GM20431 (cell line): Measurements from ENCODE around the gene B3GNT5.

Experiments used
- in situ Hi-C: fragments of 300-500 bp; cut with MseI, MboI; formaldehyde crosslinking; loops from one replicate; pipeline ENCODE4 v1.15.0; 2020; ENCODE audit warnings: low sequenced_read_pairs; ENCODE audit not compliant: unreplicated experiment

B3GNT5 gene

DNA sequence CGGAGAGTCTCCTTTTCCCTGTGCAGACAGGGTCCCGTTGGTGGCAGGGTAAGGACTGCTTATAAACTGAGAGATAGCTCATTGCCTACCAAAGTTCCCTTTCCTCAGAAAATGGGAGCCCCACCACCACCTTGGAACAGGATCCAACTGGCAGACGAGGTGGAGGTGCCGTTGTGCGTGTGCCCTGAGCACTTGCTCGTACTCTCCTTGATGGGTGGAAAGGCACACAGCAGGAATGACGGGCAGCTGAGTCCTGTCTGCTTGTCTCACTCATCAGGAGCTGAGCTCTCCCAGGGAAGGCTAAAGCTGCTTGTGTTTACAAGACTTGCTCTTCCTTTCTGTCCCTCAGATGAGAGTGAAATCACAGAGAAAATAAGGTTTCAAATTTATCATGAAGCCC lies 60.7 kb downstream of the B3GNT5 start:
- in situ Hi-C loops = no loop called here

DNA sequence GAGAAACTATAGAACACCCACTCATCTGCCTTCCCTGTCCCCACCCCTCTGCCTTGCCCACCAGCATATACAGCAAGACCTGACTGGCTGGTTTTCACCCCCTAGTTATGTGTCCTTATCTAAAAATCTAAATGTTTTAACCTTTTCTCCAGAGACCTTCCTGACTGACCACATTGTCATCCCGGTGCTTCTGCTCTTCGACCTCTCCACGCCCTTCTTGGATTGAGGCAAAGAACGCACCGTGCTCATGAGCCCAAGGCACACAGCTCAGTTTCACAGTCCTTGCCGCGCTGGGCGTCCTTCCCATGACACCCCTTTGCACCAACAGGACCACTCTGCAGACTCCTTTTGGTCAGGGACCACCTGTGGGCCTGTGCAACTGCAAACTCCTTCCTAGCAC lies 62.7 kb downstream of the B3GNT5 start:
- in situ Hi-C loops = no loop called here

GRCh38 chr3:183317271-183317670 lies 64.2 kb downstream of the B3GNT5 start:
- in situ Hi-C loops = no loop called here

DNA sequence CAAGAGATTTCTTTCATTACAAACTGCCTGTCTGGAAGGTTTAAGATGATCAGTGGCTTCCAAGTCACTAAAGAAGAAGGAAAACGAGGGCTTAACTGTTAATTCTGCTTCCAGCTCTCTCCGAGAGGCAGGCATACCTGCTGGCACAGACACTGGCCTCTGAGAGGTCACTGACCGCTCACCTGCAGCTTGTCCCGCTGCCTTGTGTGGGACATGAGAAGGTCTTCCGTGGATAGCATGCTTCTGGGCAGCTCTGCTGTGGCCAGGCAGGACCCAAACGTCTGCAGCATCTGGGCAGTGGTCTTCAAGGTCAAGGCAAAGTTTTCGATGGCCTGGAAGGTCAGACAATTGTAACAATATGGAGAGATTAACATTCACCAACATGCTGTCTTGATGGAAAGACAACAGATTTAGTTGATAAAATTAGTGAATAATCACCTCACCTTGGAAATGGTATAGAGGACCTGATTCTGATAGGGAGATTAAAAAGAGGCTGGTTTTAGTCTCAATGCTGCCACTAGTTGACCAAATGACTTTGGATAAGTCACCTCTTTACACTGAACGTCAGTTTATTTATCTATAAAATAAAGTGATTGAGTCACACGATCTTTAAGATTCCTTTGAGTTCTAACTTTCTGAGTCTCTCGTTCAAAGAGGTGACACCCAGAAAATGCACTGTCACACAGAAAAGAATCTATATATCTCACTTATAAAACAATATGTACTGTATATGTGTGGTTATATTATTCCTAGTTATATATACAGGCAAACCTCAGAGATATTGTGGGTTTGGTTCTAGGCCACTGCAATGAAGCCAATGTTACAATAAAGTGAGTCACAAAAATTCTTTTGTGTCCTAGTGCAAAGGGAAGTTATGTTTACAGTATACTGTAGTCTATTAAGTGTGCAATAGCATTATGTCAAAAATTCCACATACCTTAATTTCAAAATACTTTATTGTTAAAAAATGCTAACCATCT lies 65.1 kb downstream of the B3GNT5 start:
- in situ Hi-C loops = no loop called here

- in situ Hi-C loops = no loop called here
Observed at GRCh38 chr3:183318877-183319276, 65.8 kb downstream of the B3GNT5 start.

GRCh38 chr3:183319371-183319770 lies 66.3 kb downstream of the B3GNT5 start:
- in situ Hi-C loops = no loop called here
